Neural progenitor cell (in vitro differentiated cells): ENCODE results near the gene PPARA. TPM values are rescaled to one million over a fixed set of nuclear protein-coding genes. Genes with fewer than 3 reads are reported as not detected.

Experiments used
- DNase-seq: peaks from one replicate; pipeline ENCODE4 v3.0.0-alpha.2; 2016; ENCODE audit warnings: low spot score
- H2AFZ ChIP-seq: fragments of 200-600 bp; sonication (generic); replicated peaks from 2 replicates; pipeline ENCODE4 v1.6.1; 2016; ENCODE audit warnings: antibody characterized with exemption
- H3F3A ChIP-seq: fragments of 200-600 bp; sonication (generic); 2 replicates; pipeline ENCODE4 v1.6.1; 2016; ENCODE audit warnings: antibody characterized with exemption, low read depth
- H3K27ac ChIP-seq: fragments of 200-600 bp; sonication (generic); 2 replicates; pipeline ENCODE4 v1.5.1; 2016; ENCODE audit warnings: mild to moderate bottlenecking
- H3K27me3 ChIP-seq: fragments of 200-600 bp; sonication (generic); 2 replicates; pipeline ENCODE4 v1.6.1; 2016; ENCODE audit warnings: mild to moderate bottlenecking, moderate library complexity
- H3K36me3 ChIP-seq: fragments of 200-600 bp; sonication (generic); 2 replicates; pipeline ENCODE4 v1.5.1; 2016
- H3K4me1 ChIP-seq: fragments of 200-600 bp; sonication (generic); 2 replicates; pipeline ENCODE4 v1.6.1; 2016; ENCODE audit warnings: mixed run types
- H3K4me2 ChIP-seq: fragments of 200-600 bp; sonication (generic); 2 replicates; pipeline ENCODE4 v1.6.1; 2016
- H3K4me3 ChIP-seq: fragments of 200-600 bp; sonication (generic); 2 replicates; pipeline ENCODE4 v1.5.1; 2016
- H3K79me2 ChIP-seq: fragments of 200-600 bp; sonication (generic); 2 replicates; pipeline ENCODE4 v1.6.1; 2016; ENCODE audit warnings: low read depth
- H3K9ac ChIP-seq: fragments of 200-600 bp; sonication (generic); 2 replicates; pipeline ENCODE4 v1.6.1; 2016
- H3K9me3 ChIP-seq: fragments of 200-600 bp; sonication (generic); 2 replicates; pipeline ENCODE4 v1.5.1; 2016; ENCODE audit warnings: low read depth
- H4K20me1 ChIP-seq: fragments of 200-600 bp; sonication (generic); 2 replicates; pipeline ENCODE4 v1.6.1; 2016; ENCODE audit warnings: low read depth
- H3K27ac Mint-ChIP-seq: 3 replicates; pipeline ENCODE4 v1.8.0; 2021; ENCODE audit warnings: mixed read lengths
- H3K27me3 Mint-ChIP-seq: 2 replicates; pipeline ENCODE4 v1.8.0; 2022; ENCODE audit warnings: low read depth, mild to moderate bottlenecking, inconsistent platforms, moderate library complexity, mixed read lengths; ENCODE audit not compliant: insufficient read depth
- H3K36me3 Mint-ChIP-seq: 3 replicates; pipeline ENCODE4 v1.8.0; 2021; ENCODE audit warnings: mixed read lengths
- H3K4me1 Mint-ChIP-seq: 3 replicates; pipeline ENCODE4 v1.8.0; 2021; ENCODE audit warnings: mixed read lengths
- H3K4me3 Mint-ChIP-seq: 3 replicates; pipeline ENCODE4 v1.8.0; 2021; ENCODE audit warnings: mild to moderate bottlenecking, moderate library complexity, mixed read lengths
- H3K9me3 Mint-ChIP-seq: 3 replicates; pipeline ENCODE4 v1.8.0; 2020; ENCODE audit warnings: mixed read lengths
- CTCF ChIP-seq: fragments of 200-600 bp; sonication (generic); IDR thresholded peaks from 2 replicates; pipeline ENCODE4 v1.5.1; 2017; ENCODE audit warnings: antibody characterized with exemption, mild to moderate bottlenecking
- EZH2 ChIP-seq: fragments of 200-600 bp; sonication (generic); IDR thresholded peaks from 2 replicates; pipeline ENCODE4 v1.6.1; 2017; ENCODE audit warnings: antibody characterized with exemption, mild to moderate bottlenecking, moderate library complexity
- EZH2phosphoT487 ChIP-seq: fragments of 200-600 bp; sonication (generic); IDR thresholded peaks from 2 replicates; pipeline ENCODE4 v1.6.1; 2017; ENCODE audit warnings: antibody characterized with exemption
- total RNA-seq: library from RNA; depleted of rRNA; stranded (reverse); fragments of >200 nt; gene quantifications from 2 replicates; pipeline ENCODE4 v1.2.3, GENCODE V29; 2015; ENCODE audit warnings: low replicate concordance

The PPARA gene
- total RNA-seq, 1 donor from 2014 or later: 5.2 TPM

GRCh38 chr22:46192210-46192993, 42.1 kb downstream of the PPARA start:
- no peak overlapping the region for H3K27ac Mint-ChIP-seq
- H3K36me3 ChIP-seq: no peaks in the 10 kb centered on the region
- no peak overlapping the region for H2AFZ ChIP-seq
- H3K4me3 ChIP-seq: no peak overlapping the region
- no peaks in the 10 kb centered on the region for H3K9me3 Mint-ChIP-seq
- TF ChIP-seq EZH2 (no peak), CTCF (no peak), EZH2phosphoT487 (no peak)
- H3K4me1 Mint-ChIP-seq: no peaks in the 10 kb centered on the region
- H3K36me3 Mint-ChIP-seq: no peaks in the 10 kb centered on the region
- H3K9ac ChIP-seq: no peak overlapping the region
- H4K20me1 ChIP-seq: no peaks in the 10 kb centered on the region
- H3K9me3 ChIP-seq: no peaks in the 10 kb centered on the region
- peaks cover 3% of the 10 kb centered on the region for H3K27me3 Mint-ChIP-seq
- H3K27ac ChIP-seq: no peak overlapping the region
- no peaks in the 10 kb centered on the region for H3K4me1 ChIP-seq
- H3K4me3 Mint-ChIP-seq: no peak overlapping the region
- H3K79me2 ChIP-seq: no peaks in the 10 kb centered on the region
- no peak overlapping the region for H3K4me2 ChIP-seq
- no peak for DNase-seq
- no peaks in the 10 kb centered on the region for H3F3A ChIP-seq
- H3K27me3 ChIP-seq: no peaks in the 10 kb centered on the region

GRCh38 chr22:46193898-46194310, 43.6 kb downstream of the PPARA start:
- Histone ChIP-seq H3K27me3 (no peaks in the 10 kb centered on the region), H3K27ac (no peak overlapping the region), H3F3A (no peaks in the 10 kb centered on the region), H3K9ac (no peak overlapping the region), H3K4me3 (no peak overlapping the region), H3K79me2 (no peaks in the 10 kb centered on the region), H3K36me3 (no peaks in the 10 kb centered on the region), H3K4me2 (no peak overlapping the region), H3K4me1 (no peaks in the 10 kb centered on the region), H2AFZ (no peak overlapping the region), H3K9me3 (no peaks in the 10 kb centered on the region), H4K20me1 (no peaks in the 10 kb centered on the region)
- H3K27me3 Mint-ChIP-seq: no peaks in the 10 kb centered on the region
- H3K27ac Mint-ChIP-seq: no peak overlapping the region
- no peaks in the 10 kb centered on the region for H3K9me3 Mint-ChIP-seq
- no peak for DNase-seq
- peaks cover 3% of the 10 kb centered on the region for H3K36me3 Mint-ChIP-seq
- no peaks in the 10 kb centered on the region for H3K4me1 Mint-ChIP-seq
- no peak overlapping the region for H3K4me3 Mint-ChIP-seq
- TF ChIP-seq EZH2phosphoT487: no peak
- TF ChIP-seq EZH2: no peak
- no peak for TF ChIP-seq CTCF

- no peak overlapping the region for H2AFZ ChIP-seq
- no peak overlapping the region for H3K9ac ChIP-seq
- H3K9me3 Mint-ChIP-seq: no peaks in the 10 kb centered on the region
- H3K4me1 ChIP-seq: no peaks in the 10 kb centered on the region
- no peaks in the 10 kb centered on the region for H3F3A ChIP-seq
- no peak overlapping the region for H3K4me3 ChIP-seq
- DNase-seq: no peak
- H3K27me3 Mint-ChIP-seq: no peaks in the 10 kb centered on the region
- no peaks in the 10 kb centered on the region for H3K36me3 ChIP-seq
- no peak overlapping the region for H3K4me2 ChIP-seq
- H3K4me3 Mint-ChIP-seq: peak overlapping the region; percentile 72
- H3K36me3 Mint-ChIP-seq: peaks cover 5% of the 10 kb centered on the region
- H3K9me3 ChIP-seq: no peaks in the 10 kb centered on the region
- H3K4me1 Mint-ChIP-seq: no peaks in the 10 kb centered on the region
- TF ChIP-seq EZH2phosphoT487: no peak
- no peak for TF ChIP-seq EZH2
- no peak for TF ChIP-seq CTCF
- H4K20me1 ChIP-seq: no peaks in the 10 kb centered on the region
- H3K27ac Mint-ChIP-seq: no peak overlapping the region
- no peak overlapping the region for H3K27ac ChIP-seq
- no peaks in the 10 kb centered on the region for H3K27me3 ChIP-seq
- H3K79me2 ChIP-seq: no peaks in the 10 kb centered on the region
Observed at GRCh38 chr22:46195487-46196165, 45.3 kb downstream of the PPARA start.
